HG03039 (cell line): ENCODE measurements around the gene CGNL1.

Experiments used
- ATAC-seq: cut with Tn5 transposase; IDR thresholded peaks from one replicate; pipeline ENCODE4 v1.9.1; 2021; ENCODE audit warnings: mild to moderate bottlenecking, moderate library complexity; ENCODE audit not compliant: unreplicated experiment

The CGNL1 gene

GRCh38 chr15:57591822-57592367, 215.6 kb downstream of the CGNL1 start, which contains the start of gene MYZAP:
Gene MYZAP, plus strand, starts transcription at chr15:57591904. Its CDS starts 131 bp downstream, at chr15:57592035.
- no peak for ATAC-seq

- no peak for ATAC-seq
Observed at GRCh38 chr15:57592426-57592825, 216.1 kb downstream of the CGNL1 start.

DNA sequence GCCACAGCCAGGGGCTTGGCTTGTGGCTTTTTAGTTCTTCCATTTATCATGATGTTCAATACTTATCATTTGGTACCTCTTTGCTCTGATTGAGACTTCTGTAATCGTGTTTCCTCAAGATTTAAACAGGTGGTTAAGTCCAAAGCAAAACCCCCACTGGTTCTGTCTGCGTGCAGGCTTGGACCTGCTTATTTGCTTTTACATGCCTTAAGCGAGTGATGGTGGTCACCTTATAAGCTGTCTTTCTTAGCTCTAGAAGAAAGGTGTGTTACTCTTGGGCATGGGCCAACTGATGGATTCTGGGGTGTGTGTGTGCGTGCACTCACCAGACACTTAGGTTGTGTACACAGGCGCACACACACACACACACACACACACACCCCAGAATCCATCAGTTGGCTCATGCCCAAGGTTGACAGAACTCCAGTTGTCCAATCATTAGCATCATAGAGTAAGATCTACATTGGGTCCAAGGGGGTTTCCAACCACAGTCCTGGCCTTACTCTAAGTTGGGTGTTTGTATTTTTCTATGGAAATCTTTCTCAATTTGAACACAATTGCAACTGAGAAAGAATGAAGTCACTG, 216.6 kb downstream of the CGNL1 start:
- no peak for ATAC-seq

- ATAC-seq = no peak
Observed at GRCh38 chr15:57594479-57594878, 218.2 kb downstream of the CGNL1 start.

- ATAC-seq = no peak
Observed at GRCh38 chr15:57595011-57595866, 218.9 kb downstream of the CGNL1 start.

- no peak for ATAC-seq
Observed at GRCh38 chr15:57596301-57596855, 220.1 kb downstream of the CGNL1 start.

DNA sequence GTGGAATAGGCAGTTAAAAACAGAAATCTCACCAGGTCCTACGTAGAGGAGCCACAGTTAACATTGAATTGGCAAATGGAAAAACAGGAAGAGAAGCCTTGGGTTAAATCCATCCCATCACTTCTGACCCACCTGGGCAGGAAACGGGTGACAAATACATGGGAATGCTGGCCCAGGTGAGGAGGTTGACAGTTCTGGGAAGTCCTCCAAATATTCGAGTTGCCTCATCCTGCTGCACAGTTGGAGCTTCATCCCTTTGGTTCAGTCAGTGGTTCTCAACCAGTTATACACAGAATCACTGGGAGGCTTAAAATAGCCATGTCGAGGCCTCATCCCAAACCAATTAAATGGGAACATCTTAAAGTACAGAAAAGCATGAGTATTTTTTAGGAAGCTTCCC, 220.7 kb downstream of the CGNL1 start:
- no peak for ATAC-seq

DNA sequence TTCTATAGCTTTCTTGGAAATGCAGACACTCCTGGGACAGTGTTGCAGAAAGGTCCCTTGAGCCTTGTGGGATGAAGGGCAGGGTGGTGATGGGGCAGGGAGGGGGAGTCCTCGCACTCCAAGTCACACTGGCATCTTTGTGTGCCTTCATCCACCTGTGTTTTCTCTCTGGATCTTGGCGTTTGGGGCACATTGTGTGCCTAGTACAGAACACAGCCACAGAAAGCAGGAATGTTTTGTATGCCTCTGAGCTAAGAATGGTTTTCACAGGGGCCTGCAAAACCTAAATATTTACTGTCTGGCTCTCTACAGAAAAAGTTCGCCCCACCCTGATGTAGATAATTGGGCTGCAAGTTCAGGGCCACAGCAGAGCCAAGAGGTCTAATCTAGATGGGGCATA, 221.1 kb downstream of the CGNL1 start:
- no peak for ATAC-seq

DNA sequence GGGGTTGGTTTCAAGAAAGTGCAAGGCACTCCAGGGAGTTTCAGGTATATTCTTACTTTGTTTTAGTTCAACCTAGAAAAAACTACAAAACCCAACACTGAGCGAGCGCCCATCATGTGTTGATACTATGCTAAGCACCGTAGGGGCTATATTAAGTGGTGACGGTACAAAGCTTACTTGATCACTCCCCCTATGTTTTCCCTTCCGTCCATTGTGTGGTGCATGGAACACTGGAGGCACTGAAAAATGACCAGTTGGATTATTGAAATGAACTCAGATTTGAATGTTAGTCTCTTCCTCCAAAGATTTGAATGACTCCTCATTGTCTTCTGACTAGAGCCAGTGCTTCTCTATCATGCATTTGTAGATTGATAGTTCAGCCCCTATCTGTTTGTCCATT, 222.0 kb downstream of the CGNL1 start:
- ATAC-seq = no peak

DNA sequence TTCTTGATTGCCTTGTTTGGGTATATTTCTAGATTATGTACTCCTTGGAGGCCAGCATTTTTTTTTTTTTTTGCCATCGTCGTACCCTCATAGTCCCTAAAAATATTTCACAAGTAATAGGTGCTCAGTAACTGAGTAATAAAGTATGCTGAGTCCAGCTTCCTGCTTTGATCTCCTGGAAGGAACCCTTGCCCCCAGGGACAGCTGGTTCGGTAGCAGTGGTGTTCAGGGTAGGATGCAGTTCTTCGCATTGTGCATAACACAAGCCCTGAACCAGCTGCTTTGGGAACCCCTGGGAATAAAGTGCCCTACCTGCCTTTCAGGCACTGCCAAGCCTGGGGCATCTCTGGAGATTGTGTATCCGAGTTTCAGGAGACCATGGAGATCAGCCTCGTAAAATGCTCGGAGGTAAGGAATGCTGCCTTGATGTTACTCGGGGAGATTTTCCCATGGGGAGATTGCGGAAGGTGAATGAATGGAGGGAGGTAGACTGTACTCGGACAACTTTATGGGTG, 223.0 kb downstream of the CGNL1 start:
- no peak for ATAC-seq

DNA sequence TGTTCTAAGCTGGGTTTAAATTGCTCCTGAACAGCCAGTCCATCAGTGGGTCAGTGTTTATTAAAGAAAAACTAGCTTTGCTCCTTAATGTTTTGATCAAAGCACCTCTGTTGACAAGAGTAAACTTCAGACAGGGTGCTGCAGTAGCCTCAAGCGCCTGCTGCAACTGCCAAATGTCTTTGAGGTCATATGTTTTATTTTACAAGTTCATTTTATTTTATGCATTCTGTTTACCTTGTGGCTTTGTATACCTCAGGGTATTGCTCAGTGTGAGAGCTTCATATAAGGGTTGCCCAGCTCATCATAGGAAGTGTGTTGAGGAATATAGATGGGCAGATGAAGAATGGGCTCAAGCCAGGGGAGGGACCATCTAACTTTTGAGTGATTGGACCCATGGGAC, 223.9 kb downstream of the CGNL1 start:
- ATAC-seq = no peak
